OCI-LY1 (cell line): ENCODE data around the gene FNTB.

Experiments used
- CTCF ChIP-seq: fragments of 200-600 bp; sonication (generic), shearing (Covaris generic); IDR thresholded peaks from 2 replicates; pipeline ENCODE4 v1.5.1; 2017; ENCODE audit warnings: mild to moderate bottlenecking, antibody characterized with exemption, low read length, moderate library complexity, mixed read lengths
- EZH2 ChIP-seq: fragments of 200-600 bp; sonication (generic), shearing (Covaris generic); IDR thresholded peaks from 2 replicates; pipeline ENCODE4 v1.8.0; 2017; ENCODE audit warnings: borderline replicate concordance, mixed run types, mild to moderate bottlenecking, antibody characterized with exemption, low read length, moderate library complexity, mixed read lengths

- TF ChIP-seq CTCF (no peak), EZH2 (no peak)
Observed at GRCh38 chr14:65096323-65097089, 109.8 kb downstream of the FNTB start.
